HG02759 (cell line): ENCODE data around the gene GCC1.
"Not testable (repeated sequence)": the region's sequence is repeated elsewhere in the genome, so short reads cannot be mapped to it uniquely, and the experiment has no call there.

Experiments used
- ATAC-seq: cut with Tn5 transposase; IDR thresholded peaks from one replicate; pipeline ENCODE4 v1.9.1; 2021; ENCODE audit warnings: mild to moderate bottlenecking, moderate library complexity; ENCODE audit not compliant: unreplicated experiment

GCC1 gene

DNA sequence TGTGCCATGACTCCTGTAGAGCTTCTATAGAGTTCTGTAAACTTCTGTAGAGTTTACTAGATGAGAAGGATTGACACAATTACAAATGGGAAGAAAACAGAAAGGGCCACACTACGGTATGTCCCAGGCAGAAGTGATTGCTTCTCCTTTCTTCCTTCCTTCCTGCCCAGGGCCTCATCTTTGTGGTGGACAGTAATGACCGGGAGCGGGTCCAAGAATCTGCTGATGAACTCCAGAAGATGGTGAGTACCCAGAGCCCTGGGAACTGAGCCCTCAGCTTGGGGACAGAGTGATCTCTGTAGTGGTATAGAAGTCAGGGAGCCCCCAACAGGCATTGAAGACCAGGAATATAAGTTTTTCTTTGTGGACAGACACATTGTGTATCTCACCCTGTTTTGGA lies 4.5 kb upstream of the GCC1 start:
- ATAC-seq: no peak

DNA sequence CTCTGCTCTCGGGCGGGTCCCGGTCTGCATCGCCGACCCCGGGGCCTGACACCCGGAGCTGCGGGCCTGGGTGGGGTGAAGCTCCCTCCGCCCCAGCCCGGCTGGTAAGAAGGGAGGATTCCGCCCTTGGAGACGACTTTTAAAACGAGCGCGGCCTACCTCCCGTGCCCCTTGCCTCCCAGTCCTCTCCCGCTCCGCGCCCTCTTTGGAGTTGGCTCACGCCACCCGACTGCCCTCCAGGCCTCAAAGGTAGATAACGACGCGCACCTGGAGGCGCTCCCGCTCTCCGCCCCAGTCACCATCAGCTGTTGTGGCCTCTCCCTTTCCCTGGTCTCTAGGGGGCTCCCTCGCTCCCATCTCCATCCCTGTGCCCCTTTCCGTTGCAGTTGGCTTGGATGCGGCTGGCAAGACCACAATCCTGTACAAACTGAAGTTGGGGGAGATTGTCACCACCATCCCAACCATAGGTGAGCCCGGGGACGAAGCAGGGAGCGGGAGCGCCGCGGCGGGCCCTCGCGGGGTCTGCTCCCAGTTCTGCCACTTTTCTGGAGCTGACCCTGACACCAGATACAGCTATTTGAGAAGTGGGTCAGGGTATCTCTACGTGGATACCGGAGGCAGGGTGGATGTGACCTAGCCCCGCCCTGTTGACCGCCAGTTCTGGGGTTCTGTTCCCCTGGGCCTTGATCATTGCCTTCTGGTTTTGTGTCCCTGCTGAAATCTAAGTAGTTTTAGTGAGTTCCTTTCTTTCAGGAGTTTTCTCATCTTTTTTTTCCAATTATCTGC lies 3.5 kb upstream of the GCC1 start:
- ATAC-seq: peak; percentile 13

GRCh38 chr7:127588019-127588696 lies 2.8 kb upstream of the GCC1 start, which contains the start of gene ARF5:
Gene ARF5, plus strand, starts transcription at chr7:127588411. Its CDS starts 88 bp downstream, at chr7:127588499.
- peak; percentile 73 for ATAC-seq

DNA sequence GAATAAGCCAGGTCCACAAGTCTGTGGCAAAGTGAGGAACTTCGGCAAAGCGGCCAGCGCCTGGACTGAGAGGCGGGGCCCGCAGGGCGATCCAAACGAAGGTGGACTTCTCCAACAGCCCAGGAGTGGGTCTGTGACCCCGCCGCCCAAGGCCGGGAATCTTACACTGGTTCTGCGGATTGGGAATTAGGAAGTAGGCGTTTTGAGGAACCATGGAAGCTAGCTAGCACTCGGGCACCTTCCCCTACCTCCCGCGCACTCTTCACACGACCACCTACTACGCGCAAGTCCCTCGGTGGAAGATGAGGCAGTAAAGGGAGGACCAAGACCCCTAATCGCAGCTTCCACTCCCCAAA lies 2.2 kb upstream of the GCC1 start:
- no peak for ATAC-seq

- no peak for ATAC-seq
These were observed 950 bp upstream of the GCC1 start for GRCh38 chr7:127586346-127586745.

DNA sequence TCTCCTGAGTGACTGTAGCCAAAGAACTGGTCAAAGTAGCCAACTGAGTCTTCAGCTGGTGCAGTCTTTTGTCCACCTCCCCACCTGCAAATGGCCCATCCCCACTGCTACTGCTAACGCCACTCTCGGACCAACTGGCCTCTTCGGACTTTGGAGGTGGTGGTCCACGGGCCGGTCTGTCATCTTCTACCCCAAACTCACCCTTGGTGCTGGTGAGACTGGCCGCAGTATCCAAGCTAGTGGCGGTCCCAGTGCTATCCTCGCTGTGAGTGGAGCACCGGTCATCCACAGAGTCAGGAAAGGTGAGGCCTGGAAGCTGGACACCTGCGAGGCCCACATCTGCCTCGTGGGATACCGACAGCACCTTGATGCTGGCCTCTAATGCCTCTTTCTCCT lies 750 bp downstream of the GCC1 start:
- no peak for ATAC-seq

DNA sequence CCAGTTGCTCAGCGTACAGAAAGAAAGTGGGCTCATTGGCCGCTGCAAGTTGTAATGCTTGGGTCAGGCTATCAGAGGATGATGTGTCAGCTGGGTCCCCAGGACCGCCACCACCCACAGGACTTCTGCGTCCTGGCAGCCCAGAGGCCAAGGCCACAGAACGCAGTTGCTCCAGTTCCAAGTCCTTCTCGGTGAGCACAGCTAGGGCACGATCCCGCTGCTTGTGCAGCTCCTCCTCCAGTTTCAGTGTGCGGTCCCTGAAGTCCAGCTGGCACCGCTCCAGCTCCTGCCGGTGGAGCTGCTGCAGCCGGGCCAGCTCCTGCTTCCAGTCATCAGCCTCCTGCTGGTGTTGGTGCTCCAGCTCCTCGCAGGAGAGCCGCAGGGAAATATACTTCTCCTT lies 3.0 kb downstream of the GCC1 start:
- ATAC-seq: no peak

DNA sequence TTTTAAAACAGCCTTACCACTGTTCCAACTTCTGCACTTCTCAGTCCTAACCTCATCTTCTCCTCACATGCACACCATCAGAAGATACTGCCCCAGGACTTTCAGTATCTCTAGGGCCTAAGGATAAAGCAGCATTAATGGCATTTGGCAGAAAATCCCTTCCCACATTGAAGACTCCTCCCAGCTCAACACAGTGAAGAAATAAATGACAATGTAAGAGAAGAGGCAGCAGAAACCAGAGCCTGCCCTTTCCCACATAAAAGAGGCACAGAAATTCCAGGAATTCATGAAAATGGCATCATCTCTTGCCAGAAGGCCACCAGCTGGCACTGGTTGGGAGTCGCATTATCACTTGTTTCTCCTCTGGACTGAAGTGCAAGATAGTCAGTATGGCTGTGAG lies 3.7 kb downstream of the GCC1 start:
- no peak for ATAC-seq

GRCh38 chr7:127580612-127581011 lies 4.8 kb downstream of the GCC1 start:
- ATAC-seq: no peak

DNA sequence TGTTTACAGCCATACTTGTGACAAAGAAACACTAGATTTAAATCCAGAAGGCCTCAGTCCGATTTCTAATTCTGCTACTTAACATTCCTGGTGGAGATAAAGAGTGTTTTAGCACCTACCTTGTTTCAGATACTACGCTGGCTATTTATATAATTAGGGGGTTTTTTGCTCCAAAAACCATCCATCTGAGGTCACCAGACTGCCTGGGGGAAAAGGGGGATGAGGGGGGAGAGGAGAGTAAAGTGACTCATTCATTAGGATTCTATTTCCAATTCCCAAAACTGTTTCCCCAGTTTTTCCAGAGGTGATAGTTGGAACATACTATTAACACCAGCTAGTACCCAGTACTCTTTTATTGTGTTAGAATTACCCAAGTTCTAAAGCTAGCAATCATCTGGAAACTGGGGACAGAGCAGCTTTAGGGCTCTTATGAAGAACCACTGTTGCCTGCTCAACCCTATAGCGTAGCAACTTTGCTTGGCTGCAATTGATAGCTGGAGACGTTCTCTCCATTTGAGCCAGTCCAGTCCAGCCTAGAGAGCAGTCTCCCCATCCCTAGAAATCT lies 6.6 kb downstream of the GCC1 start:
- no peak for ATAC-seq

- ATAC-seq: no peak
These were observed 7.2 kb downstream of the GCC1 start for GRCh38 chr7:127578036-127578684.

- no peak for ATAC-seq
These were observed 13.5 kb downstream of the GCC1 start for GRCh38 chr7:127571741-127572505.

GRCh38 chr7:127568034-127568433 lies 17.4 kb downstream of the GCC1 start:
- ATAC-seq: not testable (repeated sequence)

DNA sequence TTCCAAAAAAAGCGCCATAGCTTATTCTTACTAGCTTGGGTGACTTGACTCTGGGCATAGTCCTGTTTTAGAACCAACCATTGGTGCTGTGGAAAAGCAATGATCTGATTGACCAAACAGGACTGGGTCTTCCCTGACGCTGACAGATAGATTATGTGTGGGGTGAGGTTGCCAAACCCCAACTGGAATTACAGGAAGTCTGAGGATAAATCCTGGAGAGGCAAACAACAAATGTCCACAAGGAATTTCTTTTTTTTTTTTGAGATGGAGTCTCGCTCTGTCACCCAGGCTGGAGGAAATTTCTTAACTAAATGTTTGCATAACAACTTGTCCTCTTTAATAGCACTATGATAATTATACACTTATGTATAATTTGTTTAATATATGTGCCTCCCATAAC lies 19.2 kb downstream of the GCC1 start:
- ATAC-seq: no peak

DNA sequence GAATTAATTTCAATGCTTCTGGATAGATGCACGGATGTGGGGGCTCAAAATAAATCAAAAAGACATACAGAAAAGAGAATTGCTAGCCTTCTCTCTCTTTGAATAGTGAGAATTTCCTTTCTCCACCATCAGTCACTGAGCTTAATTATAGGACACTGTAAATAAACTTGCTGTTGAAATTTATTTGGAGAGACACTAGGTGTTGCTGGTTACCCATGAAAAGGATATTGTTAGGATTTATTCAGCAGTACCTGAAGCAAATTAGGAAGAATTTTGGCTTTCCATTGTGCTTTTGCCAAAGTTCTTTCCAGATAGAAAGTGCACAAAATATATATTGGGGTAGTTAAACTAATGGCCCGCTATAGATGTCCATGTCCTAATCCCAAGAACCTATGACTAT lies 27.6 kb downstream of the GCC1 start:
- no peak for ATAC-seq

GRCh38 chr7:127556404-127556803 lies 29.0 kb downstream of the GCC1 start:
- no peak for ATAC-seq

- ATAC-seq: no peak
These were observed 33.5 kb downstream of the GCC1 start for GRCh38 chr7:127551941-127552340.

GRCh38 chr7:127550247-127550646 lies 35.1 kb downstream of the GCC1 start:
- no peak for ATAC-seq

DNA sequence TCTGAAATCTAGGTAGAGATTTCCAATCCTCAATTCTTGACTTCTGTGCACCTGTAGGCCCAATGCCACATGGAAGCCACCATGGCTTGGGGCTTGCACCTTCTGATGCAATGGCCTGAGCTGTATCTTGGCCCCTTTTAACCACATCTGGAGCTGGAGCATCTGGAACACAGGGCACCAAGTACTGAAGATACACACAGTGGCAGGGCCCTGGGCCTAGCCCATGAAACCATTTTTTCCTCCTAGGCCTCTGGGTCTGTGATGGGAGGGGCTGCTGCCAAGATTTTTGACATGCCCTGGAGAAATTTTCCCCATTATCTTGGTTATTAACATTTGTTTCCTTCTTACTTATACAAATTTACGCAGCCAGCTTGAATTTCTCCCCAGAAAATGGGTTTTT lies 39.1 kb downstream of the GCC1 start:
- no peak for ATAC-seq

DNA sequence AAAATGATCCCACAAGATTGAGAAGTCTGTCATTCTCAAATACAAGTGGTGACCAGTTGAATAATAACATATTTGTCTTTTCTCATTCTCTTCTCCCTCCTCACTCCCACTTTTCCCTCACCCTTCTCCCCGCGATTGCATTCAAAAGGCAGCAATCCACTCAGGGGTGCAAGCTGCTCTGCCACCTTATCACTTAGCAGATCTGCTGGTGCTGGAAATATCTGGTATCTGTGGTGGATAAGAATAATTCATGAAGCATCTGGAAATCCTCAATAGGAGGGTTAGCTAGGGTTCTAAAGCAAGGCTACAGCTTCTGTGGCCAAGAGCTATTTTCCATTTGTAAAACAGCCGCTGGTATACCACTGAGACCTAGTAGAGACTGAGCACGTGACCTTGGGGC lies 43.8 kb downstream of the GCC1 start:
- no peak for ATAC-seq

DNA sequence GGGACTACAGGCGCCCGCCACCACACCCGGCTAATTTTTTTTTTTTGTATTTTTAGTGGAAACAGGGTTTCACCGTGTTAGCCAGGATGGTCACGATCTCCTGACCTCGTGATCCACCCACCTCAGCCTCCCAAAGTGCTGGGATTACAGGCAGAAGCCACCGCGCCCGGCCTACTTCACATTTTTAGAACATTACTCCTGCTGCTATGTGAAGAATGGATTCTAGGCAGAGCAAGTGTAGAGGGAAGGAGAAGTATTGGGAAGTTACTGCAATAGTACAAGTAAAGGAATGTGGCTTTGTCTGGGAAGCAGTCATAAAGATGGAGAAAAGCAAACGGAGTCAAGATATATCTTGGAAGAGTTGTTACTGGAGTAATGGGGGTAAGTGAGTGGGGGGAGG lies 44.9 kb downstream of the GCC1 start:
- ATAC-seq: not testable (repeated sequence)
